DND-41 (cell line): ENCODE measurements around the gene EPDR1.

Experiments
- ATAC-seq: fragments of 200-7000 bp; cut with Tn5 transposase; 3 replicates; pipeline ENCODE4 v1.9.1; 2021; ENCODE audit warnings: low read depth; ENCODE audit not compliant: insufficient read depth
- DNase-seq: peaks from one replicate; pipeline ENCODE4 v3.0.0-alpha.2; 2020
- H2AFZ ChIP-seq: 2 replicates; pipeline ENCODE4 v1.6.0; 2012; ENCODE audit warnings: low read depth, low read length
- H3K27ac ChIP-seq: 2 replicates; pipeline ENCODE4 v1.5.1; 2012; ENCODE audit warnings: low read length, inconsistent platforms
- H3K27me3 ChIP-seq: fragments of 200-600 bp; sonication (generic); 2 replicates; pipeline ENCODE4 v1.6.0; 2012; ENCODE audit warnings: low read length, mild to moderate bottlenecking, inconsistent platforms; ENCODE audit not compliant: insufficient read depth, poor library complexity
- H3K36me3 ChIP-seq: 2 replicates; pipeline ENCODE4 v1.5.1; 2012; ENCODE audit warnings: low read length, inconsistent platforms; ENCODE audit not compliant: insufficient read depth
- H3K4me1 ChIP-seq: 2 replicates; pipeline ENCODE4 v1.5.1; 2012; ENCODE audit warnings: mild to moderate bottlenecking, low read length; ENCODE audit not compliant: insufficient read depth
- H3K4me2 ChIP-seq: 2 replicates; pipeline ENCODE4 v1.6.0; 2012; ENCODE audit warnings: mild to moderate bottlenecking, moderate library complexity, low read length, inconsistent platforms; ENCODE audit not compliant: insufficient read depth
- H3K4me3 ChIP-seq, 2 experiments: fragments of 200-600 bp in 1 of 2; shearing (Covaris generic) in 1 of 2; 2 replicates each; pipeline ENCODE4 v1.5.1; 2012 to 2016; ENCODE audit warnings: inconsistent platforms in 2 of 2, low read length in 2 of 2, mild to moderate bottlenecking in 2 of 2, low read depth in 1 of 2, moderate library complexity in 1 of 2
- H3K79me2 ChIP-seq: 2 replicates; pipeline ENCODE4 v1.6.0; 2012; ENCODE audit warnings: low read length, inconsistent platforms; ENCODE audit not compliant: insufficient read depth
- H3K9ac ChIP-seq: 2 replicates; pipeline ENCODE4 v1.6.0; 2012; ENCODE audit warnings: low read depth, mild to moderate bottlenecking, inconsistent platforms, low read length, moderate library complexity
- H3K9me3 ChIP-seq: 2 replicates; pipeline ENCODE4 v1.5.1; 2012; ENCODE audit warnings: low read length, moderate library complexity, mild to moderate bottlenecking, inconsistent platforms; ENCODE audit not compliant: insufficient read depth, severe bottlenecking
- H4K20me1 ChIP-seq: 2 replicates; pipeline ENCODE4 v1.6.0; 2012; ENCODE audit warnings: low read length; ENCODE audit not compliant: insufficient read depth
- EZH2 ChIP-seq: IDR thresholded peaks from 3 replicates; pipeline ENCODE4 v1.6.1; 2012; ENCODE audit warnings: borderline replicate concordance, low read depth, mild to moderate bottlenecking, moderate library complexity, low read length, inconsistent platforms; ENCODE audit not compliant: severe bottlenecking
- TF ChIP-seq, protein P1 (sequence below): IDR thresholded peaks from 2 replicates; pipeline ENCODE4 v1.5.1; 2012; ENCODE audit warnings: borderline replicate concordance, low read length, moderate library complexity, mild to moderate bottlenecking; ENCODE audit not compliant: poor library complexity, severe bottlenecking; ENCODE audit errors: extremely low read depth

Gene EPDR1

DNA sequence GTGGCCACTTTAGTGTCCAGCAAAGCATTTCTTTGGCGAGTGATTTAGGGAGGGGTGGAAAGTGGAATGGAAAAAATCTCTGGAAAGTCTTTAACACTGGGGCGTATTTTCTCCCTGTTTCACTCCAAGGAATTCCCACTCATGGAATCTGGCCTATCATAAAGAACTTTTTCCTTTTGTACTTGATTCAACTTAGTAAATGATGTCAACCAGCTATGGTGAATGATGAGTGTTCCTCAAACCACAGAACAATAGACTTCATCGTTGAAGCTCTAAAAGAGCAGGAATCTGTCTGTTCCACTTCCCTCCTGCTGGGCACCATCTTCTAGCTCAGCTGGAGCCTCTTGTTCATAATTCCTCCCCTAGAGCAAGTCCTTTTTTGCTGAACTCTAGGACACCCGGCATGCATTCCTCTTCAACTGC lies 66.5 kb downstream of the EPDR1 start:
- Histone ChIP-seq H4K20me1 (no peaks in the 10 kb centered on the region), H3K27me3 (no peaks in the 10 kb centered on the region), H3K4me1 (no peaks in the 10 kb centered on the region), H3K9ac (no peak overlapping the region), H3K4me3 (no peak overlapping the region), H3K36me3 (no peaks in the 10 kb centered on the region), H3K79me2 (no peaks in the 10 kb centered on the region), H3K4me2 (no peak overlapping the region), H3K27ac (no peak overlapping the region), H2AFZ (no peak overlapping the region), H3K9me3 (no peaks in the 10 kb centered on the region)
- ATAC-seq = no peak
- no peak for DNase-seq
- TF ChIP-seq EZH2 = no peak
- TF ChIP-seq, protein P1, sequence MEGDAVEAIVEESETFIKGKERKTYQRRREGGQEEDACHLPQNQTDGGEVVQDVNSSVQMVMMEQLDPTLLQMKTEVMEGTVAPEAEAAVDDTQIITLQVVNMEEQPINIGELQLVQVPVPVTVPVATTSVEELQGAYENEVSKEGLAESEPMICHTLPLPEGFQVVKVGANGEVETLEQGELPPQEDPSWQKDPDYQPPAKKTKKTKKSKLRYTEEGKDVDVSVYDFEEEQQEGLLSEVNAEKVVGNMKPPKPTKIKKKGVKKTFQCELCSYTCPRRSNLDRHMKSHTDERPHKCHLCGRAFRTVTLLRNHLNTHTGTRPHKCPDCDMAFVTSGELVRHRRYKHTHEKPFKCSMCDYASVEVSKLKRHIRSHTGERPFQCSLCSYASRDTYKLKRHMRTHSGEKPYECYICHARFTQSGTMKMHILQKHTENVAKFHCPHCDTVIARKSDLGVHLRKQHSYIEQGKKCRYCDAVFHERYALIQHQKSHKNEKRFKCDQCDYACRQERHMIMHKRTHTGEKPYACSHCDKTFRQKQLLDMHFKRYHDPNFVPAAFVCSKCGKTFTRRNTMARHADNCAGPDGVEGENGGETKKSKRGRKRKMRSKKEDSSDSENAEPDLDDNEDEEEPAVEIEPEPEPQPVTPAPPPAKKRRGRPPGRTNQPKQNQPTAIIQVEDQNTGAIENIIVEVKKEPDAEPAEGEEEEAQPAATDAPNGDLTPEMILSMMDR = no peak

DNA sequence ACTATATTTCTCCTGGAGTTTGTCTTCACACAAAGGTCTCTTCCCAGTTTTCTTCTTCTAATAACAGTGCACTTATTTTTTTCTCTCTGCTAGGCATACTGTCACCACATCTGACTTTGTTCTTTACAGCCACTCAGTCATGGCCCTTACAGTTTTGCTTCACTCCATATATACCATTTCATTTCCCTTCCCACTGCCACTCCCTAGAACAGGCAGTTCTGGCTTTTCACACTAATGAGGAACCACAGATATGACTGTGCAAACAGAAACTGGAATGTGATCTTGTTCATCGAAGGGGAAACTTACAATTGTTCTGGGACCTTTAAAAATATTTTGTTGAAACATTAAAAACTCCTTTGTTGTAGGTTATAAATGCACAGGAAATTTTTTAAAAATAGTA lies 67.3 kb downstream of the EPDR1 start:
- no peak for ATAC-seq
- no peaks in the 10 kb centered on the region for H3K4me1 ChIP-seq
- no peak overlapping the region for H3K9ac ChIP-seq
- H3K9me3 ChIP-seq = no peaks in the 10 kb centered on the region
- no peak overlapping the region for H2AFZ ChIP-seq
- H3K4me2 ChIP-seq = no peak overlapping the region
- DNase-seq = no peak
- no peaks in the 10 kb centered on the region for H3K27me3 ChIP-seq
- H4K20me1 ChIP-seq = no peaks in the 10 kb centered on the region
- H3K27ac ChIP-seq = no peak overlapping the region
- H3K4me3 ChIP-seq = no peak overlapping the region
- H3K36me3 ChIP-seq = no peaks in the 10 kb centered on the region
- no peaks in the 10 kb centered on the region for H3K79me2 ChIP-seq
- TF ChIP-seq, protein P1 = no peak
- no peak for TF ChIP-seq EZH2

DNA sequence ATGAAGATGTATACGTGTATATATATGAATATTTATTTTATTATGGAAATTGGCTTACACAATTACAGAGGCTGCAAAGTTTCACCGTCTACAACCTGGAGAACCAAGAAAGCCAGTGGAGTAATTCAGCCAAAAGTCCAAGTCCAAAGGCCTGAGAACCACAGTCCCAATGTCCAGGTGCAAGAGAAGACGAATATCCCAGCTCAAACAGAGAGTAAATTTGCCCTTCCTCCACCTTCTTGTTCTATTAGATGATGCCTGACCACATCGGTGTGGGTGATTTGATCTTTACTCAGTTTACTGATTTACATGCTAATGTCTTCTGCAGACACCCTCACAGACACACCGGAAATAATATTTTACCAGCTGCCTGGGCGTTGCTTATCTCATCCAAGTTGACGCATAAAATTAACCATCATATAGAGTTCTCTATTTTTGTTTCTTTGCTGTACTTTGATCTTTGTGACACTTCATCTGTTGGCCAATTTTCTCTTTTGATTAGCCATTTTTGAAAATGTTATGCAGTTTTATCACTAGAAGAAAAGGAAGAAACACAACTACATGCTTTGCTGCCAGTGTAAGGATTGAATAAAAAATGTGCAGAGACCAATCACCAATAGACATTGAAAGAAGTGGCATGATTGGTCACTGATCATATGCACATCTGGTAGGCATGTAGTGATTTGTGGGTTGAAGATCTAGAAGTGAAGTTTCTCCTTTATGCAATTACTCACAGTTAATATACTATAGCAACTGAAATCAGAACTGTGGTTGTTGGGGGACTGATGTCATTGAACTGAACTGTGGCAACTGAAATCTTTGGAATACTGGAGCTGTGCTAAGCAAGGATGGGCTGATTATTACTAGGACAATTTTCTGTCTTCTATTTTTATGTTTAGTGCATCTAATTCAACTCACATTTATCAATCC lies 68.5 kb downstream of the EPDR1 start:
- DNase-seq = no peak
- no peak overlapping the region for H2AFZ ChIP-seq
- H3K4me3 ChIP-seq = no peak overlapping the region
- no peak overlapping the region for H3K4me2 ChIP-seq
- ATAC-seq = no peak
- H3K79me2 ChIP-seq = no peaks in the 10 kb centered on the region
- TF ChIP-seq, protein P1 = no peak
- TF ChIP-seq EZH2 = no peak
- no peaks in the 10 kb centered on the region for H4K20me1 ChIP-seq
- no peak overlapping the region for H3K27ac ChIP-seq
- H3K4me1 ChIP-seq = no peaks in the 10 kb centered on the region
- H3K9me3 ChIP-seq = no peaks in the 10 kb centered on the region
- H3K36me3 ChIP-seq = no peaks in the 10 kb centered on the region
- H3K9ac ChIP-seq = no peak overlapping the region
- H3K27me3 ChIP-seq = no peaks in the 10 kb centered on the region

DNA sequence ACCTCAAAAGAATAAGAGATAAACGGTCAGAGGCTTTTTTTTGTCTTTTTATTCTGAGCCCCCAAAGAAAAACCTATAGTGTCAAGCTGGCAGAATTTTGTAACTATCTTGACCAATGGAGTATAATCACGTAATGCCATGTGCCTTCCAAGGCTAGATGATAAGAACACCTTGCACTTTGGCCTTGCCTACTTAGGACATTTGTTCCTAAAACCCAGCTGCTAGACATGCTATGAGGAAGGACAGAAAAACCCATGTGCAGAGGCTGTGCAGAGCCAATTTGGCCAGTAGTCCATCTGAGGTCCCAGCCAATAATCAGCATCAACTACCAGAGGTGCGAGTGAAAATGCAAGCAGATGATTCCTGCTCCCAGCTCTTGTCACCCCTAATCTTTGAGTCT lies 69.9 kb downstream of the EPDR1 start:
- TF ChIP-seq, protein P1 = no peak
- TF ChIP-seq EZH2 = no peak

More for the DNA sequence above, 69.9 kb downstream of the EPDR1 start:
- ATAC-seq = no peak
- DNase-seq = no peak
- Histone ChIP-seq H3K4me1 (no peaks in the 10 kb centered on the region), H4K20me1 (no peaks in the 10 kb centered on the region), H3K9me3 (no peaks in the 10 kb centered on the region), H2AFZ (no peak overlapping the region), H3K4me3 (no peak overlapping the region), H3K36me3 (no peaks in the 10 kb centered on the region), H3K27ac (no peak overlapping the region), H3K9ac (no peak overlapping the region), H3K27me3 (no peaks in the 10 kb centered on the region), H3K79me2 (no peaks in the 10 kb centered on the region), H3K4me2 (no peak overlapping the region)
